Measurements from ENCODE around the gene HMGB3.

- TF ChIP-seq POLR2A (IDR thresholded peaks at IDR 0.05; ENCODE audit: low read length) (no peak), GATA1 (IDR thresholded peaks at IDR 0.05; ENCODE audit: low read depth, low read length) (no peak)
Observed at GRCh38 chrX:150935467-150935866, 47.7 kb upstream of the HMGB3 start.
